Smooth muscle cell (in vitro differentiated cells): ENCODE data around the gene ARF6. TPM values are rescaled to one million over a fixed set of nuclear protein-coding genes. Genes with fewer than 3 reads are reported as not detected.

Experiments used
- DNase-seq: peaks from one replicate; lab custom pipeline; 2025; ENCODE audit not compliant: unreplicated experiment; lab: John Stamatoyannopoulos, UW
- H2AFZ ChIP-seq: fragments of 200-600 bp; sonication (generic); 2 replicates; pipeline ENCODE4 v1.6.0; 2016; ENCODE audit warnings: antibody characterized with exemption, low read depth, mild to moderate bottlenecking
- H3F3A ChIP-seq: fragments of 200-600 bp; sonication (generic); 2 replicates; pipeline ENCODE4 v1.6.0; 2017; ENCODE audit warnings: antibody characterized with exemption, low read depth
- H3K27ac ChIP-seq: fragments of 200-600 bp; sonication (generic); 2 replicates; pipeline ENCODE4 v1.5.1; 2016; ENCODE audit warnings: low read depth, mild to moderate bottlenecking
- H3K27me3 ChIP-seq: fragments of 200-600 bp; sonication (generic); 2 replicates; pipeline ENCODE4 v1.6.1; 2016; ENCODE audit warnings: low read depth, mild to moderate bottlenecking
- H3K36me3 ChIP-seq: fragments of 200-600 bp; sonication (generic); 2 replicates; pipeline ENCODE4 v1.5.1; 2016; ENCODE audit warnings: low read depth
- H3K4me1 ChIP-seq: fragments of 200-600 bp; sonication (generic); 2 replicates; pipeline ENCODE4 v1.5.1; 2016; ENCODE audit warnings: low read depth
- H3K4me2 ChIP-seq: fragments of 200-600 bp; sonication (generic); 2 replicates; pipeline ENCODE4 v1.6.0; 2016; ENCODE audit warnings: mild to moderate bottlenecking
- H3K4me3 ChIP-seq: fragments of 200-600 bp; sonication (generic); 2 replicates; pipeline ENCODE4 v1.5.1; 2016; ENCODE audit warnings: mild to moderate bottlenecking
- H3K79me2 ChIP-seq: fragments of 200-600 bp; sonication (generic); 2 replicates; pipeline ENCODE4 v1.6.0; 2016; ENCODE audit warnings: low read depth, mild to moderate bottlenecking
- H3K9ac ChIP-seq: fragments of 200-600 bp; sonication (generic); 2 replicates; pipeline ENCODE4 v1.6.0; 2016; ENCODE audit warnings: low read depth
- H3K9me3 ChIP-seq: fragments of 200-600 bp; sonication (generic); replicated peaks from 2 replicates; pipeline ENCODE4 v1.5.1; 2016; ENCODE audit warnings: low read depth
- H4K20me1 ChIP-seq: fragments of 200-600 bp; sonication (generic); 2 replicates; pipeline ENCODE4 v1.6.0; 2016; ENCODE audit warnings: low read depth
- CTCF ChIP-seq: fragments of 200-600 bp; sonication (generic); IDR thresholded peaks from 2 replicates; pipeline ENCODE4 v1.5.1; 2017; ENCODE audit warnings: borderline replicate concordance, mild to moderate bottlenecking, antibody characterized with exemption; ENCODE audit not compliant: insufficient read depth, poor library complexity, severe bottlenecking
- WGBS: methylation state at CpG from one replicate; pipeline ENCODE4 v1.1.7; 2016; ENCODE audit warnings: low lambda C conversion rate; 5-methylcytosine and 5-hydroxymethylcytosine counted together
- polyA plus RNA-seq: library from polyadenylated mRNA; unstranded; fragments of >200 nt; fragmentation: Nextera tagmentation; extraction: Ambion mirVana; gene quantifications from 2 replicates; pipeline ENCODE4 v1.2.1, GENCODE V29; 2016
- total RNA-seq: library from RNA; depleted of rRNA; stranded (reverse); fragments of >200 nt; gene quantifications from 2 replicates; pipeline ENCODE4 v1.2.3, GENCODE V29; 2014

The ARF6 gene
- total and polyA plus RNA-seq, 2 experiments from 2014 or later, result 59.8 to 68.7 TPM

DNA sequence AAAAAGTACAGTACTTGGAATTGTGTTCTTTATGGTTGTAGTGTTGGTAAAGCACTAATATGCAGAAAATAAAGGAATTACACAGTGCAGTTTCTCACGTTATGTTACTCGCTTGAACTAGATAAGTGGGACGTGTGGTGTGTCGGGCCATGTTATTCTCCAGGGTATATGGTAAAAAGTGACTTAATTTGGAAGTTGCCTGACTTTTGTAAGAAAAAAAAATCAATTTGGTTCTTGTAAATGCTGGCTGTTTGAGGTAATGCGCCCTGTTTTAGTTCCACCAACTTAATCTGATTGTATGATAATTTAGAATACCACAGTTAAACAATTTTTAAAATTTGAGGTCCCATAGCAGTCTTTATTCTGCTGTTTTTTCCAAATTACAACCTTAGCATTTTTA, 4.1 kb downstream of the ARF6 start:
- no peak for TF ChIP-seq CTCF
- Histone ChIP-seq H3K27me3 (no peaks in the 10 kb centered on the region), H3K4me3 (peak overlapping the region; percentile 96), H3K9ac (peak overlapping the region; percentile 98), H2AFZ (no peak overlapping the region), H4K20me1 (peaks cover 53% of the 10 kb centered on the region), H3F3A (peaks cover 20% of the 10 kb centered on the region), H3K9me3 (no peaks in the 10 kb centered on the region), H3K36me3 (peaks cover 2% of the 10 kb centered on the region), H3K4me1 (peaks cover 27% of the 10 kb centered on the region), H3K4me2 (peak overlapping the region; percentile 98), H3K79me2 (peaks cover 56% of the 10 kb centered on the region), H3K27ac (peak overlapping the region; percentile 98)
- WGBS, result 32% methylated on average over 5 of the region's 5 CpGs
- no peak for DNase-seq

- WGBS, result 79% methylated on average over 1 of the region's 1 CpG
- peaks cover 2% of the 10 kb centered on the region for H3K36me3 ChIP-seq
- no peak for TF ChIP-seq CTCF
- no peak for DNase-seq
- peaks cover 56% of the 10 kb centered on the region for H3K79me2 ChIP-seq
- H3K9ac ChIP-seq, result peak overlapping the region; percentile 98
- peaks cover 53% of the 10 kb centered on the region for H4K20me1 ChIP-seq
- H3K4me1 ChIP-seq, result peaks cover 25% of the 10 kb centered on the region
- H3K4me3 ChIP-seq, result peak overlapping the region; percentile 96
- H2AFZ ChIP-seq, result no peak overlapping the region
- H3K27ac ChIP-seq, result peak overlapping the region; percentile 98
- peaks cover 19% of the 10 kb centered on the region for H3F3A ChIP-seq
- no peaks in the 10 kb centered on the region for H3K27me3 ChIP-seq
- H3K4me2 ChIP-seq, result peak overlapping the region; percentile 98
- no peaks in the 10 kb centered on the region for H3K9me3 ChIP-seq
Measured at GRCh38 chr14:49897414-49897813, 4.5 kb downstream of the ARF6 start.

DNA sequence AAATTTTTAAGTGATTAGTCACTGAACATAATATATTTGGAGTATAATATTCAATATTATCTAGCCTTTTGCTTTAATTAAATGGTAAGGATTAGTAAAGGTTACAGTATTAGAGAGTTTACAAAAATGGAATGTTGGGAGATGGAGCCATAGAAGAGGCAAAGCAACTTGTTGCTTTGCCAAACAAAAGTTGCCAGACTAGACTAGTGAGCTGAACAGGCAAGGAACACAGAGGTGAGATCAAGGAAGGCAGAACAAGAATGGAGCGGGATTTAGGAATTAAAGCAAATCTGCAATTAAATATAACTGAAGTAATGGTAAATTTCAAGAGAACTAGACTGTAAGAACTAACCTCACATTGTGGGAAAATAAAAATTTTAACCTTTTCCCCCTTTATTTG, 5.1 kb downstream of the ARF6 start:
- peak overlapping the region; percentile 98 for H3K27ac ChIP-seq

More for the DNA sequence above, 5.1 kb downstream of the ARF6 start:
- peaks cover 53% of the 10 kb centered on the region for H4K20me1 ChIP-seq
- no peak for TF ChIP-seq CTCF
- 78% methylated on average over 1 of the region's 1 CpG for WGBS
- H3K79me2 ChIP-seq, result peaks cover 55% of the 10 kb centered on the region
- peak overlapping the region; percentile 98 for H3K4me2 ChIP-seq
- H3K4me3 ChIP-seq, result peak overlapping the region; percentile 96
- no peaks in the 10 kb centered on the region for H3K27me3 ChIP-seq
- H3K9ac ChIP-seq, result no peak overlapping the region
- H3K4me1 ChIP-seq, result peaks cover 25% of the 10 kb centered on the region
- no peak overlapping the region for H2AFZ ChIP-seq
- H3F3A ChIP-seq, result peaks cover 19% of the 10 kb centered on the region
- no peaks in the 10 kb centered on the region for H3K9me3 ChIP-seq
- peaks cover 2% of the 10 kb centered on the region for H3K36me3 ChIP-seq
- no peak for DNase-seq
